Activated CD4-positive, alpha-beta T cell treated with anti-CD3 and anti-CD28 coated beads for 24 hours (primary cell): Measurements from ENCODE around the gene SEMA5B.

ENCODE experiments used
- DNase-seq, 2 donors: peaks; one replicate each; pipeline ENCODE4 v3.0.0-alpha.2; 2020; ENCODE audit warnings: low read depth in 2 of 2

SEMA5B gene

GRCh38 chr3:123027292-123028232 lies at the start of gene SEMA5B:
Gene SEMA5B (minus strand): TSS chr3:123027763. CDS start chr3:122961263, 66,500 bp downstream.
- no peak for DNase-seq

GRCh38 chr3:123076496-123077418 lies 49.2 kb upstream of the SEMA5B start:
- DNase-seq, result no peak

- DNase-seq, result no peak
Measured at GRCh38 chr3:123076112-123076495, 48.5 kb upstream of the SEMA5B start.

GRCh38 chr3:123075359-123075758 lies 47.8 kb upstream of the SEMA5B start:
- no peak for DNase-seq

GRCh38 chr3:123072564-123072963 lies 45.0 kb upstream of the SEMA5B start:
- no peak for DNase-seq

- DNase-seq, result no peak
Measured at GRCh38 chr3:123072152-123072551, 44.6 kb upstream of the SEMA5B start.

- DNase-seq, result no peak
Measured at GRCh38 chr3:123071581-123071980, 44.0 kb upstream of the SEMA5B start.

- DNase-seq, result no peak
Measured at GRCh38 chr3:123071146-123071545, 43.6 kb upstream of the SEMA5B start.

- no peak for DNase-seq
Measured at GRCh38 chr3:123070510-123070909, 42.9 kb upstream of the SEMA5B start.

GRCh38 chr3:123068601-123069381 lies 41.2 kb upstream of the SEMA5B start:
- no peak for DNase-seq

GRCh38 chr3:123067689-123068600 lies 40.4 kb upstream of the SEMA5B start:
- no peak for DNase-seq

GRCh38 chr3:123066896-123067688 lies 39.5 kb upstream of the SEMA5B start, which contains the start of gene PDIA5:
Gene PDIA5 (plus strand): TSS chr3:123067025. CDS start chr3:123067165, 140 bp downstream.
- peak; percentile 65 to 76 for DNase-seq

GRCh38 chr3:123066599-123066895 lies 39.0 kb upstream of the SEMA5B start:
- DNase-seq, result no peak

- DNase-seq, result no peak
Measured at GRCh38 chr3:123064914-123065313, 37.4 kb upstream of the SEMA5B start.

- no peak for DNase-seq
Measured at GRCh38 chr3:123064506-123064905, 36.9 kb upstream of the SEMA5B start.

- no peak for DNase-seq
Measured at GRCh38 chr3:123063034-123063433, 35.5 kb upstream of the SEMA5B start.

GRCh38 chr3:123061856-123062255 lies 34.3 kb upstream of the SEMA5B start:
- DNase-seq, result no peak

- DNase-seq, result no peak
Measured at GRCh38 chr3:123060054-123060453, 32.5 kb upstream of the SEMA5B start.

- DNase-seq, result no peak
Measured at GRCh38 chr3:123058505-123058904, 30.9 kb upstream of the SEMA5B start.

- DNase-seq, result no peak
Measured at GRCh38 chr3:123055352-123055751, 27.8 kb upstream of the SEMA5B start.
